HG03108 (cell line): ENCODE results near the gene TBC1D7.
A peak's percentile ranks its signal among the peaks of the same experiment; 100 is the strongest.

Experiments used
- ATAC-seq: cut with Tn5 transposase; IDR thresholded peaks from one replicate; pipeline ENCODE4 v1.9.1; 2021; ENCODE audit warnings: moderate library complexity; ENCODE audit not compliant: unreplicated experiment

The TBC1D7 gene

GRCh38 chr6:13328076-13328874, at the start of gene TBC1D7:
TSS of gene TBC1D7 (minus strand) at chr6:13328537. CDS start at chr6:13326898, 1,639 bp downstream.
- peak; percentile 81 for ATAC-seq

- ATAC-seq = no peak
Measured at GRCh38 chr6:13377054-13377758, 48.9 kb upstream of the TBC1D7 start.

- peak; percentile 64 for ATAC-seq
Measured at GRCh38 chr6:13375360-13375878, 47.1 kb upstream of the TBC1D7 start.

- no peak for ATAC-seq
Measured at GRCh38 chr6:13373919-13374318, 45.6 kb upstream of the TBC1D7 start.

GRCh38 chr6:13373488-13373886, 45.1 kb upstream of the TBC1D7 start:
- ATAC-seq = no peak

GRCh38 chr6:13372688-13373487, 44.6 kb upstream of the TBC1D7 start:
- no peak for ATAC-seq

- no peak for ATAC-seq
Measured at GRCh38 chr6:13372076-13372475, 43.7 kb upstream of the TBC1D7 start.

GRCh38 chr6:13371421-13372072, 43.2 kb upstream of the TBC1D7 start:
- no peak for ATAC-seq

GRCh38 chr6:13370623-13371022, 42.3 kb upstream of the TBC1D7 start:
- no peak for ATAC-seq

GRCh38 chr6:13369591-13369990, 41.3 kb upstream of the TBC1D7 start:
- ATAC-seq = no peak

- no peak for ATAC-seq
Measured at GRCh38 chr6:13368731-13369115, 40.4 kb upstream of the TBC1D7 start.

GRCh38 chr6:13368079-13368730, 39.9 kb upstream of the TBC1D7 start:
- no peak for ATAC-seq

GRCh38 chr6:13367396-13367795, 39.1 kb upstream of the TBC1D7 start:
- ATAC-seq = no peak

- ATAC-seq = no peak
Measured at GRCh38 chr6:13365320-13365719, 37.0 kb upstream of the TBC1D7 start.

- ATAC-seq = no peak
Measured at GRCh38 chr6:13364842-13365241, 36.5 kb upstream of the TBC1D7 start.

GRCh38 chr6:13362412-13362811, 34.1 kb upstream of the TBC1D7 start:
- ATAC-seq = no peak

- ATAC-seq = no peak
Measured at GRCh38 chr6:13360671-13361540, 32.6 kb upstream of the TBC1D7 start.

GRCh38 chr6:13359287-13359686, 30.9 kb upstream of the TBC1D7 start:
- no peak for ATAC-seq

GRCh38 chr6:13358511-13358910, 30.2 kb upstream of the TBC1D7 start:
- ATAC-seq = no peak
